ENCODE measurements around the gene MRPL14.

- TF ChIP-seq CTCF (conservative IDR thresholded peaks at IDR 0.05; ENCODE audit: low read length) (no peak), EZH2phosphoT487 (IDR thresholded peaks at IDR 0.05; ENCODE audit: borderline replicate concordance) (no peak)
Observed at GRCh38 chr6:44167567-44167966, 40.3 kb upstream of the MRPL14 start.
